Muscle of back (tissue), 11 donors: Measurements from ENCODE around the gene THBS3. TPM values are rescaled to one million over a fixed set of nuclear protein-coding genes. Genes with fewer than 3 reads are reported as not detected.
A peak's percentile ranks its signal among the peaks of the same experiment; 100 is the strongest.
"Not testable (repeated sequence)": the region's sequence is repeated elsewhere in the genome, so short reads cannot be mapped to it uniquely, and the experiment has no call there.

Experiments used
- DNase-seq, 3 donors: peaks; one replicate each; pipeline versions ENCODE4 v3.0.0 to v3.0.0-alpha.2; 2013
- polyA plus RNA-seq, 10 donors: library from polyadenylated mRNA; unstranded; fragments of 120-200 nt; gene quantifications; one replicate each; pipeline ENCODE4 v1.2.1, GENCODE V29; 2013; ENCODE audit not compliant: insufficient read length in 10 of 10

The THBS3 gene
- polyA plus RNA-seq, 10 donors, result 48.6 to 97.0 (median 68.0) TPM

DNA sequence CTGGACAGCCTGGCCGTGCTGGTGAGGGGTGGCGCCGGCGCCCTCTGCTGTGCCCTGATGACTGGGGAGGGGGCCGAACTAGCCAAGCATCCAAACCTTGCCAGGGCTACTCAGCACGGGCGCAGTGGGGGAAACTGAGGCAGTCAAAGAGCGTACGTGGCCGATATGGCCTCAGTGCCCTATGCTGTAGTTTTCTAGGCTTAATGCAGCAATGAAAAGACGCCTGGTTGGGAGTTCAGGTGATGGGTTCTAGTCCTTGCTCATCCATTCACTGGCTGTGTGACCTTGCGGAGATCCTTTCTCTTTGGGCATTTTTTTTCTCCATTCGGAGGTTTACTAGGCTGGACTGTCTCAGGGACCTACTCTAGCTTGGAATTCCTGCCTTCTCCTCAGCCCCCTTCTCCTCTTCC is 1.6 kb upstream of the THBS3 start:
- DNase-seq, result no peak

DNA sequence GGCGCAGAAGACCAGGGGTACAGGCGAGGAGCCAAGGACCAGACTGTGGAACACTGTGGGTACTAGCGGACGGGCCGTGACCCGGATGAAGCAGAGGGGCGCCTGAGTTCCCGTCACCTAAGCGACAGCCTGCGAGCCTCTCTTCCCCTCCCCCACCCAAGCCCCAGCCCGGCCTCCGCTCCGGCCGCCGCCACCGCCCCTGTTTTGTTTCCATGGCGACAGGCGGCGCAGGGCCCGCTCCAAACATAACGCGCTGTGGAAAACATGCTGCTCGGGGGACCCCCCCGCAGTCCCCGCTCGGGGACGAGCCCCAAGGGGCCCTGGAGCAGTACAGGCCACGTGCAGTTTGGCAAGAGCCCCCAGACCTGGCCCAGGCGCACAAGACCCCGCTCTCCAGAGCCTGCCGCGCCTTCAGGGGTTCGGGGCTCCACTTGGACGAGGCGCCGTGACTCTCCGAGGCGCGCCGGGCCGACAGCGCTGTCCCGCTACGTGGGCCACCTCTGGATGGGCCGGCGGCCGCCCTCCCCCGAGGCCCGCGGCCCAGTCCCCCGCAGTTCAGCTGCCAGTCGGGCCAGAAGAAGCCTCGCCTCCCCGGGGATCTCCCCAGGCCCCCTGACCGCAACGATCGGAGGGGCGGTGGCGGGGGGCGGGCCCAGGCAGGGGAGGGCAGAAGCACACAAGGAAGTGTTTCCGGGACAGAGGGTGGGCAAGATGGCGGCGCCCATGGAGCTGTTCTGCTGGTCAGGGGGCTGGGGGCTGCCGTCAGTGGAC is 1.0 kb upstream of the THBS3 start, which contains the start of gene MTX1:
TSS of gene MTX1 (plus strand) at position 155 of the 771 bp plus-strand sequence. CDS start at position 265, 110 bp downstream.
- peak; percentile 91 to 98 (median 95) for DNase-seq

DNA sequence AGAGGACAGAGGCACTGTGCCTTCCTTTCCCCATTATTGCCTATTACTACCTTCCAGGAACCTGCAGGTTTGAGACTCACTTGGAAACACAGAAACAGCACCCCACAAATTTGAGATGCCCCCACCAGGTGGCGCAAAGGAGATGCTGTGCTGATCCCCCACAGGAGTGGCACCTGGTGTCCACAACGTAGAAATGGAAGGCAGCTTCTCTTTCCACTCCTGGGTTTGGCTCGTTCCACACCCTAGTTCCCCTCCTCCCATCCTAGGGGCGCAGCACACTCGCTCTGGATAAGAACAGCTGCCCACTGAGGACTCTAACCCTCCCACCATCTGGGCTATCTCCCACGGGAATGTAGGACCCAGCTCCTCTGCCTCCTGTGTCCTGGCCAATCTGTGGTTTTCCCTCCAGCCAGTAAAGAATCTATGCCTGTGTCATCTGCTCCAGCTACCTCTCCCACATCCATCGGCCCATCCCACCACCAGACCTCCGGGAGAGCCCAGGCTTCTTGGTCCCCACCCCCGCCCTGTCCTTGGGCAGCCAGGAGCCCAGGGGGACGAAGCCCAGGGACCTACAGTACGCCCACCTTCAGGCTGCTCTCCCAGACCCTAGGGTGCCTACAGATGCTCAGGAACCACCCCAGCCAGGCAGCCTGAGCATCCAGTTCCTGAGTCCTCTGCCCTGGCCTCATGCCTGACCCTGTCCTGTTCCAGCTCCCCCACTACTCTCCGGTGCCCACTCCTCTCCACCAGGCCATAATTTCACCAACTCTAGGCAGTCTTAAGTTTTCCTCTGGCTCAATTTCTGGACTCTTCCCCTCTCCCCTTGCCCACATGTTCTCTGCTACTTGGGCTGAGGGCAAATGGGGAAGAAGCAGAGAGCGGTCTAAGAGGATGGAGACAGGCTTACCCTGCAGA is 549 bp downstream of the THBS3 start:
- DNase-seq, result peak; percentile 74 to 92 (median 89)

DNA sequence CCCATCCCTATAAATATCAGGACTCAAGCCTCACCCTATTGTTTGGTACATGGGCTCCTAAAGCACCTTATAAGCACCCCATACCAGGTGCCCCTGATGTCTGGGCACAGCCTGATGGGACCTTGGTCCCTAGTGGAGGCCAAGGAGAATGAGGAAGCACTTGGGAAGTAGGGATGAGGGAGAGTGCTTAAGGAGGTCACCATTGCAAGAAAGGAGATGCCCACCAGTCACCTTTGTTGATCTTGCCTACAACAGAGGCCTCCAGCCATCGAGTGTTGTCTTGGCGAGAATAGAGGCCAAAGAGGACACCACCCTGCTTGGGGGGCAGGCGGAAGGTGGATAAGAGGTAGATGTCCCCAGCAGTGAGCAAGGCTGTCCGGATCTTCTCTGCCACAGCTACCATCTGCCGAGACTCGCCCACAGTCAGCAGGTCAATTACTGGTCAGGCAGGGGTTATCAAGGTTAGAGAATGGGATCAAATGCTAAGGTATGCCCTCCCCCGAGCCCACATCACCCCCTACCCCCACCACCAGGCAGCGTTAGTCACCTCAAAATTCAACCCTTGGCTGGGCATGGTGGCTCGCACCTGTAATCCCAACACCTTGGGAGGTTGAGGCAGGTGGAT is 1.6 kb downstream of the THBS3 start:
- DNase-seq, result no peak

DNA sequence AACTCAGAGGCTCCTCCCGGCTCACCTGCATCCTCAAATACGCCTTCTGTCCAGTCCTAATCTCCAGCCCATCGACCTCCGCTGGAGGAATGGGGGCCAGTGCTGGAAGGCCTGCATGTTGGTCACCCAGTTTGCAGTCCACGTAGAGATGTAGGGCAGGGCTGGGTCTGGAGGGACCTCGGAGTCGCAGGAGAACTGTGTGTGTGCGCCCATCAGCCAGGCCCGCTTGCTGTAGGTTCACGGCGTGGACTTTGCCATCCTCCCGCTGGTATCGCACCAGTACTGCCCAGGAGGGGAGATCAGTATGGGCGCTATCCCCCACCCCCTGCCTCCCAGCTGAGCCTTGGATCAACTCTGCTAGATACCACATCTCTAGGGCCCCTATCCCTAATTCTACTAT is 2.7 kb downstream of the THBS3 start:
- no peak for DNase-seq

DNA sequence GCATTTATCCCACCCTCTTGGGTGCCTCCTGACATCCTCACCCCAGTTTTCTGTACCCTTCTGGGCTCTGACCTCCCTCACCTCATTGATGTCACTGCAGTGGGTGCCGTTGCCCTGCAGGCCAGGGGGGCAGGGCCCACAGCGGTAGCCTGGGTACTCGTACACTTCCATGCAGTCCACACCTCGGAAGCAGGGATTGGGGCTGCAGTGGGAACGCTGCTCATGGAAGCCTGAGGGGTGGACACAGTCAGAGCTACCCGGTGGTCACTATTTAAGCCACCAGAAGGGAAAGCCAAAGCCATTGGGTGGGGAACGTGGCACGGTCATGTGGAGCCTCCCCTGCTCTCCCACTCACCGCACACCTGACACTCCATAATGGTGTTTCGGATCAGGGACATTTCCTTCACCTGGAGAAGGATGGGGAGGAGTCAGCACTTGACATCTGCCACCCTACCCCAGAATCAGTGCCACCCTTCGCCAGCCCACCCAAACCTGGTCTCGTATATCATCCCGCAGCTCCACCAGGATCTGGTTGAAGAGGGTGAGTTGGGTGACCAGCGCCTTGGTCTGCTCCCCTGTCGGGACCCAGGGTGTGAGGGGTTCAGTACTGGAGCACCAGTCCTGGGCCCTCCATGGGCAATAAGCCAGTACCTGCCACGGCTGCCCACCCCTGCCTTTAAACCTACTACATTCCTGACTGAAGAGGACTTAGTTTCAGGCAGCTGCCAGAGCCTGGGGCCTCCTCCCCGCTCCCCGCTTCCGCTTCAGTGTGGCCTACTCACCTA is 4.8 kb downstream of the THBS3 start:
- no peak for DNase-seq

DNA sequence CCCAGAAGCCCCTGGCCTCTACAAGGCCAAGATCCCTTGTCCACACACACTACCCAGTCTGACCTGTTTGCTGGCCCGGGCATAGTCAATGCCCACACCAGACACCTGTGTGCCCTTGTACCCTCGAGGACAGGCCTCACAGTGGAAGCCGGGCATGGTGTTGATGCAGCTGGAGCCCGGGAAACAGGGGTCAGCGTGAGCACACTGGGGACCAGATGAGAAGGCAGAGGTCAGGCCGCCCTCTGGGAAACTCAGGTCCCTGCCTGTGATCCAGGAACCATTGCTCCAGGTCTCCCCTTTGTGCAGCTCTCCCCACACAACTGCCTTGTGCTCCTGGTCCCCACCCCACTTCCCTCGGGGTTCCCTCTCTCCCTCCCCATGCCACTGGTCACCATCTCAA is 5.5 kb downstream of the THBS3 start:
- DNase-seq, result no peak

DNA sequence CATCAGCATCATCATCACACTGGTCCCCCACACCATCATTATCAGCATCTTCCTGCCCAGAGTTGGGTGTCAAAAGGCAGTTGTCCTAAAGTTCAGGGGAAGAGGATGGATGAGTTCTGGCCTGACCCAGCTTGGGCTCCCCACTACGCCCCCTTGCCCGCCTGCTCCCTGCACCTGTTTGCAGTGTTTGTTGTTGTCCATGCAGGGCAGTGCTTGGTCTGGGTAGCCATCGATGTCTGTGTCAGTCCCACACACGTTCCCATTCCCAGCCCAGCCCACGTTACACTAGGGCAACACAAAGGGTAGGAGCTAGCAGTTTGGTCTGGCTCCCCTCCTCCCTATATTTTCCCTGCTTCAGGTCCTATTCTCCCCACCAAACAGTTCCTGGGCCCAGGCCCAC is 6.8 kb downstream of the THBS3 start:
- no peak for DNase-seq

DNA sequence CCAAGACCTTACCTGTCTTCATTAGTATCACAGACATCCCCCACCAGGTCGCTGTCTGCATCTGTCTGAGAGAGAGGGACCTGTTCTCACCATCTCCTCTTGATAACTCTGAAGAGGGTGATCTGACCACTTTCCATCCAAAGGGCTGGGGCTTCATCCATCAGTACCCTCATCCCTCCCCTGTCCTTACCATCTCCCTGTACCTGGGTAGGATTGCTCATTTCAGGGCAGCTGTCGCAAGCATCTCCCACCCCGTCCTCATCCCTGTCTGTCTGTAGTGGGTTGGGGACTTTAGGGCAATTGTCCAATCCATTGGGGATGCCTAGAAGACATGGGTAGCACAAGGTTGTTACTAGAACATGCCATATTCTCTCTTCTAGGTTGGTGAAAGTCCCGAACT is 7.9 kb downstream of the THBS3 start:
- no peak for DNase-seq

DNA sequence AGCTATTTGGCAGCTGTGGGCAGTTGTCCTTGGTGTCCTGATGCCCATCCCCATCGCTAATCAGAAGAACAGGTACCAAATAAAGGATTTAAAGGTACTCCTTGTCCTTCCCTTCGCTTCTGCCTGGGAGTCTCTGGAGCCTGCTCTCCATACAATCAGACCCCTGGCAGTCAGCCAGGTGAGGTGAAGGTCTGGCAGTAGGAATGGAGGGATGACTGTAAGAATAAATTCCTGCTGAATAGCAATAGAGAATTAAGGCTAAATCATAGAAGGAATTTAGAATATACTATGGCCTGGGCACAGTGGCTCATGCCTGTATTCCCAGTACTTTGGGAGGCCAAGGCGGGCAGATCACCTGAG is 9.2 kb downstream of the THBS3 start:
- no peak for DNase-seq

DNA sequence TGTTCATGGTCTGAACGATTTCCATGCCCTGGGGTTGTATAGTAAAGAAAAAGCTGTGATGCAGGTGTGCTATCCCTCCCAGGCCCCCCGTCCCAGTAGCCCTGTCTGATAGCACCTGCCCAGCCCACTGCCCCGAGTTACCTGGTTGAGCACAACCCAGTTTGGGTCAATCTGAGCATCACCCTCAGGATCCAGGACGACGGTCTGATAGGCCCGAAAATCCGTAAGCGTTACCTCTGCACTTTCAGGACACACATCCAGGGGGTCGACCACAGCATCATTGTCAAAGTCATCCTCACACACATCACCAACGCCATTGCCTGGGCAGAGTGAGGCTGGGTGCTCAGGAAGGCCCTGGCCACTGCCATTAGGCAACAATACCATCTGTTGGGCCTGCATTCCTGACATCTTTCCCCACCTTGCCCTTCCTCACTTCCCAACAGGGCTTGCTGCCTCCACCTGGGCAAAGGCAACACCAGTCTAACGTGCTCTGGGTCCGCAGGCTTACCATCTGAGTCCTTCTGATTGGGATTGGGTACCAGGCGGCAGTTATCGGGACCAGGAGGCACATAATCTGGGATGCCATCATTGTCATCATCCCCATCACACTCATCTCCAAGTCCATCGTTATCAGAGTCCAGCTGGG is 9.7 kb downstream of the THBS3 start:
- DNase-seq, result no peak

DNA sequence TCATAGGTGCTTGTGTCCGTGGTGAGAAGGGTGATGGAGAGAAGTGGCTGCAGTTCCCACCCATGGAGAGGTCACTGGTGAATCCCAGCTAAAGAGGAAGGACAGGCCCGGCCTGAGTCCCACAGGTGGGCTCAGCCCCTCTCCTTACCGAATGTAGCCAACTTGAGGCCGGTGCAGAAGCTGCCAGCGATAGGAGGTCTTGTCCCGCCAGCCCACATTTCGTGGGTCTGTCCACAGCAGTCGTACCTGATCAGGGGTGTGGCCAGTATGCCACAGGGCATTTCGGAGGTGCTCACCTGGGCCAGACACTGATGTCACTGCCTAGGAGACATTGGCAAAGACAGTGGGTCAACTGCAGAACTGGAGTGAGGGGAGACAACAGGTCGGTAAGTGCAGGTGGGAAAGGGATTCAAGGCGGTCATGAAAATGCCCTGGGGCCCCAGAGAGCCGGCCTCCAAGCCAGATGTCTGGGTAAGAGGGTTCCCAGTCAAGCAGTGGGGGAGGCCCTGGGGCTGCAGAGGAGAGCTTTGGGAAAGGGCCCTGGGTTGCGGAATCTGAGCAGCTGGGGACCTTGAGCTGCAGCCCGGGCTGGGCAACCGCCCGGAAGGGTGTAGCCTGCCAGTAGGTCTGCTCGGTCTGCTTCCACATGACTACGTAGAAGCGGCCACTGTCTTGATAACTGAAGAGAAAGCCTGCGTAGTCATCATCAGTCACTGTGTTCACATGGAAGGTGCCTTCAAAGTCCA is 10.6 kb downstream of the THBS3 start:
- no peak for DNase-seq

DNA sequence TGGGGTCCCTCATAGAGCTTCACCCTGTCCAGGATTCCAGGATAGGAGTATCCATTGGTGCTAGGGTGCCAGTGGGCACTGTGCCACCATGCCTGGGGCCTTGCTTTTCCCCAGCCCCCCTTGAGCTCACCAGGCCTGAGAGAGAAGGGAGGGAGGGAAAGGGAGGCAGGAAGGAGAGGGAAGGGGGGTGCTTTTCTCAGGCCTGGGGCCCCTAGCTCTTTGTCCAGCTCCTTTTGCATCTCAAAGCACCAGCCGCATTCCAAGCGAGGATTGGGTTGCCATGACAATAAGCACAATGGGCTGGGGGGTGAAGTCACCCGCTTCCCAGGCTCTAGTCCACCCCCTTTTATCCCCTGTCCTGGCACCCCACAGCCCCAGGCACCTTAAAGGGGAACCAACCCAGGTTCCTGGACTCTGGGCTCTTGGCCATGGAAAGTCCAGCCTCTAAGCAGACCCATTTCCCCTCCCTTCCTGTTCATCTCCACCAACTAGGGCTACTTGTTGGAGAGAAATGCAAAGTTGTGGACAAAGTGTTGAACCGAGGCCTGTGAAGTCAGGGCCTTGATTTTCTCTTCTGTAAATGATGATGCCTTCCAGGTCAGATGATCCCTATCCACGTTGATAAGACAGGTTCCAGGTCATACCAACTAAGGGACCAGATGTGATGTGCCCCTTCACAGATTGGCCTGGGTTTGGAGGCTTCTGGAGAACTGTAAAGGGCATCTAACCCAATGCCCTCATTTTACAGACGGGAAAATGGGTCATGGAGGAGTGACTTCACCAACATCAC is 11.4 kb downstream of the THBS3 start:
- peak in 1 of 3 donors; percentile 23 for DNase-seq

DNA sequence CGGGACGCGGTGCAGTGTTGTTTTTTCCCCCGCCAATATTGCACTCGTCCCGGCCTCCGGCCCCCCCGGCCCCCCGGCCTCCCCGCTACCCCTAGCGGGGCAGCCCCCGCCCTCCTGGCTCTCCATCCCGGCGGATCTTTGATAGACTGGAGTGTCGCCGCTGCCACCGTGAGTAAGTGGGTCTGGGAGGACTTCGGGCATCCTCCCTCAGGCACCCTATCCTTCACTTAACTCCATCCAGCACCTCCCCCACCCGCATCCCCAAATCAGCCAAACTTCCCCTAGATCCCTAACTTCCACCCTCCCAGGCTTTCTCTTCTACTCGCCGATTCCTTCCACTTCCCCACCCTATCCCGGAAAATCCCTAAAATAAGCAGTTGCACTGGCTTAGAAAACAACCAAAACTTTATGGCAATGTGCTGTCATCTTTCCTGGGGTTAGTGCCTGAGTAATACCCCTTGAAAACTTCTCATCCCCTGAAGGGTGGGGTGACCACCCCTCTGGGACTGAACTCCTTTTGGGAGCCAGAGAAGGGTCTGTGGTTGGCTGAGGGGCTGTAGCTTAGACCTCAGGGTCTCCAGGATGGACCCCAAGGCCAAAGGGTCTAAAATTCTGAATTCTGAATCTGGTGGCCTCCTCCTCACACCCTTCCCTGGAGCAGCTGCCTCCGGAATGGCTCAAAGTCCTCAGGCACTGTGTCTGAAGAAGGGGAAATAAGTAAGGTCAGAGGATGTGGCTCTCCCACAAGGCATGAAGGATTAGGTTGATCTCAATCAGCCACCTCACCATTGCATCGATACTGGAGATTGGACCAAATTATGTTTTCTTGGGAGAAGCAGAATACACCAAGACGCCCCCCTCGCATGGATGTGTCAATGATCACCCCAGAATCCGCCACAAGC is 12.2 kb downstream of the THBS3 start:
- peak in 1 of 3 donors; percentile 55 for DNase-seq

DNA sequence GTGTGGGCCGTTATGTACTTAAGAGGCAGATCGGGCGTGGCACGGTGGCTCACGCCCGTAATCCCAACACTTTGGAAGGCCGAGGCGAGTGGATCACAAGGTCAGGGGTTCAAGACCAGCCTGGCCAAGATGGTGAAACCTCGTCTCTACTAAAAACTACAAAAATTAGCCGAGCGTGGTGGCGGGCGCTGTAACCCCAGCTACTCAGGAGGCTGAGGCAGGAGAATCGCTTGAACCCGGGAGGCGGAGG is 13.8 kb downstream of the THBS3 start:
- not testable (repeated sequence) for DNase-seq

DNA sequence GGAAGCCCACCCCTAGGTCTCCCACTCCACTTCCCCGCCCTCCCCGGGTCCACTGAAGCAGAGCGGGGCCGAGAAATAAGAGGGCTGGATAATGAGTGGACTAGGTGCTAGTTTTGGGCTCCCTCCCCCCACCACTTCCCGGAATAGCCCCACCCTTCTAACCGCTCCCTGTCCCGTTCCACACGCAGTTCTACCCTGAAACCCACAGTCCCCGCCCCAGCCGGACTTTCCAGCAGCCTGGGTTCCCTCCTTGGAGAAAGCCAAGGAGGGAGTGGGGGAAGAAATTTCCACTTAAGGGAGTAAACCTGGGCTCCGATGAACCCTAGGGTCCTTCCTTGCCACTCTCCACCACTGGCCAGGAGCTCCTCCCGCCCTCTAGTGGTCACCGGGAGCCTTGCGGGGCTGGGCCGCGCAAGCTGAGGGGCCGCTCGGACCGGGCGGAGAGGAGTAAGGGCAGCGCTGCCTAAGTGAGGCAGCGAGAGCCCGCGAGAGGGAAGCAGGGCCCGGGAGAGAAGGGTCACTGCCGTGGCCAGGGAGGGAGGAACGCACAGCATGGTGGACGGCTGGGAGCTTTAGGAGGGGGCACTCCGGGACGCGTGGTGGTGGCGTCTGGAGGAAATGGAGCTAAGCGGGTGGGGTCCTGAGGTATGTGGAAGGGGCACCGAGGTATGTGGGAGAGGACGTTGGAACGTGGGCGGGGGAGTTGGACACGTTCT is 14.3 kb downstream of the THBS3 start:
- DNase-seq, result peak; percentile 85 to 96 (median 93)

DNA sequence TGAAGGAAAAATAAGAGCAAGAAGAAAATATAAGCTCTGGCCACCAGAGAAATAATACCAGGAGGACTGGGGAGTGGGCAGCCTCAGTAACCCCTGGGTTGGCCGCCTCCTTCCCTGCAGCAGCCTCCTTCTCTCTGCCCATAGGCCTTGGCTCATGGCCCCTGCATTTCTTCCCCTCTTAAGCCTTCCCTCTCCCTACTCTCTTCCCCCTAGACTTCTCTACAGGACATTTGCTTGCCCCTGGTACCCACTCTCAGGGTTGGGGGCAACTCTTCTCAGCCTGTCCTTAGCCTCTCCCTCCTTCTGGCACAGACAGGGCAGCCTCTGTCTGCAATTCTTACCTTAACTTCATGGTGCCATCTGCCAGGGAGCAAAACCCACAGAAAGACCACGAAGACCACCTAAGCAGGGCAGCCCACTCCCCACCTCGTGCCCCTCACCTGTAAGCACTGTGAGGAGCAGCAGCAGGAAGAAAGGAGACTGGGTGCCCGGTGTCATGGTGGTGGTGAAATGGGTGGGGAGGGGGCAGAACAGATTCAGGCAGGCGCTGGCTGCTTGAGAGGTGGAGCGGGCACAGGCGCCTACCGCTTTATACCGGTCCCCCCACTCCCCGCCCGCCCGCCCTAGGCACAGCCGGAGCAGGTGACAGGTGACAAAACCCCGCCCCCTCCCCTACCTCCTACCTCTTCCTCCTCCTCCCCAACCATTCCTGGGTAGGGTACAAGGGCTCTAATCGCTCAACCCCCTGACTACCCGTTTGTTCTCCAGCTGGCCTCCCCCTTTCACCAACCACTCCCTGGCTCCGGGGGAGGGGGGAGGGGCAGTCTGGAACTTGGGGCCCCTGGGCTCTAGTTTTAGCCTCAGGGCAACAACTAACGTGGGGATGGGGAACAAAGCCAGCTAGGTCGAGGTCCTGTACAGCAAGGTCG is 15.1 kb downstream of the THBS3 start:
- no peak for DNase-seq
